EL (cell line): ENCODE results near the gene AFP.
"Not testable (repeated sequence)": the region's sequence is repeated elsewhere in the genome, so short reads cannot be mapped to it uniquely, and the experiment has no call there.

Source experiments
- DNase-seq: peaks from one replicate; pipeline ENCODE4 v3.0.0-alpha.2; 2016

The AFP gene

DNA sequence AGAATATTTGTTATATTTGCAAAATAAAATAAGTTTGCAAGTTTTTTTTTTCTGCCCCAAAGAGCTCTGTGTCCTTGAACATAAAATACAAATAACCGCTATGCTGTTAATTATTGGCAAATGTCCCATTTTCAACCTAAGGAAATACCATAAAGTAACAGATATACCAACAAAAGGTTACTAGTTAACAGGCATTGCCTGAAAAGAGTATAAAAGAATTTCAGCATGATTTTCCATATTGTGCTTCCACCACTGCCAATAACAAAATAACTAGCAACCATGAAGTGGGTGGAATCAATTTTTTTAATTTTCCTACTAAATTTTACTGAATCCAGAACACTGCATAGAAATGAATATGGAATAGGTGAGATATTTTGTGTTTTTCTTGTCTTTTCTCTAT is at the start of gene AFP:
AFP (plus strand) TSS at position 238 of the 400 bp plus-strand sequence; CDS start at position 280, 42 bp downstream.
- DNase-seq: no peak

DNA sequence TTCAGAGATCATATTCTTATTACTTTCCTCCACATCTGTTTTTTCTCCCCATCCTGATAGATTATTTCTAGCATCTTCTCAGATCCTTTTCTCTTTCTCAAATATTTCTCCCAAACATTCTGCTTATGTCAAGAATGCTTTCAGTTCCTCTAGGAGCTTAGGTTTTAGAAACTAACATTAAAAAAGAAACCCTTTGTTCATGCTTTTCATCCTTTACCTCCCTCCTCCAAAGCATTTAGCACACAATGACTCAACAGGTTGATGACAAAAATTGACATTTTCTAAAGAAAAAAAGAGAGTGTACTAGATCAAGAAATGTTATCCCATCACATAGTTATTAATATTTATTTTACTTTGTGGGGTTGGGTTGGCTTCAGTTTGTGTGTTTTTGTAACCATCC is 48.5 kb upstream of the AFP start:
- DNase-seq: no peak

DNA sequence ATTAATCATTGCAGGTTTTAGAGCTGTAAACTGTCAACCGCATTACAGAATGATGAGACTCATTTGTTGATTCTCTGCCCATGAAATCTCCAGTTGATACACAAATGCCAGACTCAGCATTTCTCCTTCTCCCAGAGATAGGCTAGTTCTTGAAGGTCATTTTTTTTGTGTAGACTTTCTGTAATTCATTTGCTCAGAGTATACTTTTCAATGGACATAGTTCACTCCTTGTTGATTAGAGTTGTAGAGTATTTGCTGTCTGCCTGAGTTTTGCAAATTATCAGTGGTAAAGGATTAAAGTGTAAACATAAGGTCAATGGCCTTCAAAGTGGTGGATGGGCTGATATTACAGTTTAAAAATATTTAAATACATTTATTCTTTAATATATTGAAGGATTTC is 47.1 kb upstream of the AFP start:
- no peak for DNase-seq

DNA sequence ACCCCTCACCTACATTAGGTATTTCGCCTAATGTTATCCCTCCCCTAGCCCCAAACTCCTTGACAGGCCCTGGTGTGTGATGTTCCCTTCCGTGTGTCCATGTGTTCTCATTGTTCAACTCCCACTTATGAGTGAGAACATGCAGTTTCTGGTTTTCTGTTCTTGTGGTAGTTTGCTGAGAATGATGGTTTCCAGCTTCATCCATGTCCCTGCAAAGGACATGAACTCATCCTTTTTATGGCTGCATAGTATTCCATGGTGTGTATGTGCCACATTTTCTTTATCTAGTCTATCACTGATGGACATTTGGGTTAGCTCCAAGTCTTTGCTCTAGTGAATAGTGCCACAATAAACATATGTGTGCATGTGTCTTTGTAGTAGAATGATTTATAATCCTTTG is 46.4 kb upstream of the AFP start:
- not testable (repeated sequence) for DNase-seq

DNA sequence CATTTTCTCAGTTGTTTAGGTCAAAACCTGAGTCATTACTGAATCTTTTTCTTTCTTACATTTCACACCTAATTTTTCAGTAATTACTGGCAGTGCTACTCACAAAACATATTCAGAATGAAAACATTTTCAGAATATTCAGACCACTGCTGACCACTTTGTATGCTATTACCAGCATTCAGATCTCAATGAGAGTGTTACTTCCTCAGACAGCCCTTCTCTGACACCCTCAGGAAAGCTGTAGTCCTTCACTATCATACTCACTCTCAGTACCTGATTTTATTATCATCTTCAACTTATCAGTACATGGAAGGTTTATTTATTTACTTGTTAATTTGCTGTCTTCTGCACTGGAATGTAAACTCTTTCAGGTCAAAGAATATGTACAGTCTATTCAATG is 44.2 kb upstream of the AFP start:
- no peak for DNase-seq

DNA sequence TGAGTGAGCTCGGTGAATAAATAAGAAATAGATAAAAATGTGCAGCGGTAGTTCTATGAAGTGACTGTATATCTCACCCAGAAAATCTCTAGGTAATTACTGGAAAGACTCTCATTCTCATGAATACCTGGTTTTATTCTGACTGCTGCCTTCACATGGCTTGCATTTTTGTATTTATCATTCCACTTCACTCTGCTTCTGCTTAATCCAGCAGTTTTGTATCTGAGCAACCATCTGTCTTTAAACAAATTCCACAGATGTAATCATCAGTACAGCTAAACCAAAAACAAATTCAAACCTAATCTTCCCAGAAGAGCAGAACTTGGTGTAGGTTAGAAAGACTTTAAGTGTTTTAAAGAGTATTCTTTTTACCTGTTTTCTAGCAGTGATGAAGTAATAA is 43.1 kb upstream of the AFP start:
- no peak for DNase-seq

DNA sequence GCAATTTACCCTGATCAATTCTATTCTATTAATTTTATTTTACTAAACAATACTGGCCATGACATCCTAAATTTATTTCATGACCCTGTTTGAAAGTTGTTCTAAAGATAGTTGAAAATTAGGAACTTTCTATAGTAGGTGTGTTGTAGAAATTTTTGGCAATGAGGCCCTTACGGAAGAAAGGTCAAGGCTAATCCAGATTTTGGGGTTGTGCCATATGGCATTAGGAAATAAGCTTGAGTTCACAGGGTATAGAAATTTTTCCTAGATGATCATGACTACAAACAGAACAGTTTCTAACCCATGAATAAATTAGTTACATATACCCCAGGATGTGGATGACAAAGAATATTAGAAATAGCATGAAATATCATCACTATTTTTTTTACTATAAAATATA is 39.7 kb upstream of the AFP start:
- DNase-seq: no peak

DNA sequence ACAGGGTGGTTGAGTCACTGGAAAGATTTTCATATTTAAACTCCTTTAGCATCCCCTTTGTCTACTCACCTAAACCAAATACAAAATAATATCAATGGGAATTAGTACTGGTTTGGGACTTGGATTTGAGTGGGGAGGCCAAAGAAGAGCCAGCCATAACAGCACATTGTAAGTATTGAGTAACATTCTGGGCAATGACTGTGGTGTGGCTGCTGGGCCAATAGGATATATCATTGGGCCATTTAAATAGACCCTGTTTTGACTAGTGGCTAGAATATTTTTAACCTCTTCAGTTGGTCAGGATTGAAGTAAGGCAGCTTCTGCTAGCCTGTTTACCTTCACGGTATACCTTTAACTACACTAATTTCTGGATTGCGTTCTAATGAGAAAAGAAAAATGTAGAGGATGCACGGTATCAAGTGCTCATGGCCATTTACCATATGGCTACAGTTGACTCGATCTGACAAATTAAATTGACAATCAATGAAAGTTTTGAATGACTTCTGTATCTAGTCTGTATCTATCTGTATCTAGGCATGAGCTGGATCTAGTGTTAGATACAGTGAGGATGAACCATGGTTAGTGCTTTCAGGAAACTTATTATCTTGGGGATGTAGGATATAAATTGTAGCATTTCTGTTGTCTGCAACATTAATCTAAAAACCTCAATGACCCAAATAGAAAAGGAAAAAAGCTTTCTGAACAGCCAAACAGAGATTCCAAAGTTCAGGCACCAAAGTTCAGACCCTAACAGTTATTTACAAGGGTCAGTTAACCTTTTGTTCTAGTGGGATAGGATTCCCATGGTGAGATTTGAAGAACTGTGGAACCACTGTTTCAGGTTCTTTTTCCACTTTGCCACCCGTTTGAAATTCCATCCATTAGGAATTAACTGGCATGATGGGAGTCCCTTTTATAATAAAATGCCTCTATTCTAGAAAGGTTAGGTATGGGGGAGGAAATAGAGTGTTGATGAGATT is 38.7 kb upstream of the AFP start:
- no peak for DNase-seq

DNA sequence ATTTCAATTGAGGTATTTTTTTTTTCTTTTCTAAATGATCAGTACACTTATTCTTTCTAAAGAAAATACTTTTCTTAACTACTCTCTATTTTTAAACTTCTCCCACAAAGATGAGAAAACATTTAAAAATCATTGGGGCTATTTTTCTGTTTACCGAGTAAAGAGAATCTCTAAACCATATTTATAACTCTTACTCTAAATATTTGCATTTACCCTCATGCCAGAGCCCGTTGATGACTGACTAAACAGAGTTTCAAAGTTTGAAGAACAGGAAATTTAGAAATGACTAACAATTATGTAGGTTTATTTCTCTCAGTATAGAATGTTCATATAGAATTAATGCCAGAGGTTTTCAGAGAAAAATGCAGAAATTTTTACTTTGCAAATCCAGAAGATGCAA is 34.6 kb upstream of the AFP start:
- DNase-seq: no peak

DNA sequence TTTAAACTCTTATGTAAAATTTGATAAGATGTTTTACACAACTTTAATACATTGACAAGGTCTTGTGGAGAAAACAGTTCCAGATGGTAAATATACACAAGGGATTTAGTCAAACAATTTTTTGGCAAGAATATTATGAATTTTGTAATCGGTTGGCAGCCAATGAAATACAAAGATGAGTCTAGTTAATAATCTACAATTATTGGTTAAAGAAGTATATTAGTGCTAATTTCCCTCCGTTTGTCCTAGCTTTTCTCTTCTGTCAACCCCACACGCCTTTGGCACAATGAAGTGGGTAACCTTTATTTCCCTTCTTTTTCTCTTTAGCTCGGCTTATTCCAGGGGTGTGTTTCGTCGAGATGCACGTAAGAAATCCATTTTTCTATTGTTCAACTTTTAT is 32.0 kb upstream of the AFP start, which contains the start of gene ALB:
ALB (plus strand) TSS at position 246 of the 400 bp plus-strand sequence; CDS start at position 287, 41 bp downstream.
- no peak for DNase-seq

DNA sequence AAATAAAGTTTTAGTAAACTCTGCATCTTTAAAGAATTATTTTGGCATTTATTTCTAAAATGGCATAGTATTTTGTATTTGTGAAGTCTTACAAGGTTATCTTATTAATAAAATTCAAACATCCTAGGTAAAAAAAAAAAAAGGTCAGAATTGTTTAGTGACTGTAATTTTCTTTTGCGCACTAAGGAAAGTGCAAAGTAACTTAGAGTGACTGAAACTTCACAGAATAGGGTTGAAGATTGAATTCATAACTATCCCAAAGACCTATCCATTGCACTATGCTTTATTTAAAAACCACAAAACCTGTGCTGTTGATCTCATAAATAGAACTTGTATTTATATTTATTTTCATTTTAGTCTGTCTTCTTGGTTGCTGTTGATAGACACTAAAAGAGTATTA is 31.6 kb upstream of the AFP start:
- DNase-seq: no peak

DNA sequence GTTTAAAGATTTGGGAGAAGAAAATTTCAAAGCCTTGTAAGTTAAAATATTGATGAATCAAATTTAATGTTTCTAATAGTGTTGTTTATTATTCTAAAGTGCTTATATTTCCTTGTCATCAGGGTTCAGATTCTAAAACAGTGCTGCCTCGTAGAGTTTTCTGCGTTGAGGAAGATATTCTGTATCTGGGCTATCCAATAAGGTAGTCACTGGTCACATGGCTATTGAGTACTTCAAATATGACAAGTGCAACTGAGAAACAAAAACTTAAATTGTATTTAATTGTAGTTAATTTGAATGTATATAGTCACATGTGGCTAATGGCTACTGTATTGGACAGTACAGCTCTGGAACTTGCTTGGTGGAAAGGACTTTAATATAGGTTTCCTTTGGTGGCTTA is 30.9 kb upstream of the AFP start:
- DNase-seq: no peak

DNA sequence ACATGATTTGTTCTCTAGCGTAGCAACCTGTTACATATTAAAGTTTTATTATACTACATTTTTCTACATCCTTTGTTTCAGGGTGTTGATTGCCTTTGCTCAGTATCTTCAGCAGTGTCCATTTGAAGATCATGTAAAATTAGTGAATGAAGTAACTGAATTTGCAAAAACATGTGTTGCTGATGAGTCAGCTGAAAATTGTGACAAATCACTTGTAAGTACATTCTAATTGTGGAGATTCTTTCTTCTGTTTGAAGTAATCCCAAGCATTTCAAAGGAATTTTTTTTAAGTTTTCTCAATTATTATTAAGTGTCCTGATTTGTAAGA is 29.5 kb upstream of the AFP start:
- DNase-seq: no peak

DNA sequence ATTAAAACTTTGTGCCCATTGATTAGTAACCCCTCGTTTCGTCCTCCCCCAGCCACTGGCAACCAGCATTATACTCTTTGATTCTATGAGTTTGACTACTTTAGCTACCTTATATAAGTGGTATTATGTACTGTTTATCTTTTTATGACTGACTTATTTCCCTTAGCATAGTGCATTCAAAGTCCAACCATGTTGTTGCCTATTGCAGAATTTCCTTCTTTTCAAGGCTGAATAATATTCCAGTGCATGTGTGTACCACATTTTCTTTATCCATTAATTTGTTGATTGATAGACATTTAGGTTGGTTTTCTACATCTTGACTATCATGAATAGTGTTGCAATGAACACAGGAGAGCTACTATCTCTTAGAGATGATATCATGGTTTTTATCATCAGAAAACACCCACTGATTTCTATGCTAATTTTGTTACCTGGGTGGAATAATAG is 28.8 kb upstream of the AFP start:
- no peak for DNase-seq

DNA sequence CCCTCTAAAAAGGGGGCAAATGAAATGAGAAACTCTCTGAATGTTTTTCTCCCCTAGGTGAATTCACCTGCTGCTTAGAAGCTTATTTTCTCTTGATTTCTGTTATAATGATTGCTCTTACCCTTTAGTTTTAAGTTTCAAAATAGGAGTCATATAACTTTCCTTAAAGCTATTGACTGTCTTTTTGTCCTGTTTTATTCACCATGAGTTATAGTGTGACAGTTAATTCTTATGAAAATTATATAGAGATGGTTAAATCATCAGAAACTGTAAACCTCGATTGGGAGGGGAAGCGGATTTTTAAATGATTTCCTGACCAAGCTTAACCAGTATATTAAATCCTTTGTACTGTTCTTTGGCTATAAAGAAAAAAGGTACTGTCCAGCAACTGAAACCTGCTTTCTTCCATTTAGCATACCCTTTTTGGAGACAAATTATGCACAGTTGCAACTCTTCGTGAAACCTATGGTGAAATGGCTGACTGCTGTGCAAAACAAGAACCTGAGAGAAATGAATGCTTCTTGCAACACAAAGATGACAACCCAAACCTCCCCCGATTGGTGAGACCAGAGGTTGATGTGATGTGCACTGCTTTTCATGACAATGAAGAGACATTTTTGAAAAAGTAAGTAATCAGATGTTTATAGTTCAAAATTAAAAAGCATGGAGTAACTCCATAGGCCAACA is 27.7 kb upstream of the AFP start:
- no peak for DNase-seq

DNA sequence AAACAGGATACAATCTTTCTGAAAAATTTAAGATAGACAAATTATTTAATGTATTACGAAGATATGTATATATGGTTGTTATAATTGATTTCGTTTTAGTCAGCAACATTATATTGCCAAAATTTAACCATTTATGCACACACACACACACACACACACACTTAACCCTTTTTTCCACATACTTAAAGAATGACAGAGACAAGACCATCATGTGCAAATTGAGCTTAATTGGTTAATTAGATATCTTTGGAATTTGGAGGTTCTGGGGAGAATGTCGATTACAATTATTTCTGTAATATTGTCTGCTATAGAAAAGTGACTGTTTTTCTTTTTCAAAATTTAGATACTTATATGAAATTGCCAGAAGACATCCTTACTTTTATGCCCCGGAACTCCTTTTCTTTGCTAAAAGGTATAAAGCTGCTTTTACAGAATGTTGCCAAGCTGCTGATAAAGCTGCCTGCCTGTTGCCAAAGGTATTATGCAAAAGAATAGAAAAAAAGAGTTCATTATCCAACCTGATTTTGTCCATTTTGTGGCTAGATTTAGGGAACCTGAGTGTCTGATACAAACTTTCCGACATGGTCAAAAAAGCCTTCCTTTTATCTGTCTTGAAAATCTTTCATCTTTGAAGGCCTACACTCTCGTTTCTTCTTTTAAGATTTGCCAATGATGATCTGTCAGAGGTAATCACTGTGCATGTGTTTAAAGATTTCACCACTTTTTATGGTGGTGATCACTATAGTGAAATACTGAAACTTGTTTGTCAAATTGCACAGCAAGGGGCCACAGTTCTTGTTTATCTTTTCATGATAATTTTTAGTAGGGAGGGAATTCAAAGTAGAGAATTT is 26.8 kb upstream of the AFP start:
- DNase-seq: no peak

DNA sequence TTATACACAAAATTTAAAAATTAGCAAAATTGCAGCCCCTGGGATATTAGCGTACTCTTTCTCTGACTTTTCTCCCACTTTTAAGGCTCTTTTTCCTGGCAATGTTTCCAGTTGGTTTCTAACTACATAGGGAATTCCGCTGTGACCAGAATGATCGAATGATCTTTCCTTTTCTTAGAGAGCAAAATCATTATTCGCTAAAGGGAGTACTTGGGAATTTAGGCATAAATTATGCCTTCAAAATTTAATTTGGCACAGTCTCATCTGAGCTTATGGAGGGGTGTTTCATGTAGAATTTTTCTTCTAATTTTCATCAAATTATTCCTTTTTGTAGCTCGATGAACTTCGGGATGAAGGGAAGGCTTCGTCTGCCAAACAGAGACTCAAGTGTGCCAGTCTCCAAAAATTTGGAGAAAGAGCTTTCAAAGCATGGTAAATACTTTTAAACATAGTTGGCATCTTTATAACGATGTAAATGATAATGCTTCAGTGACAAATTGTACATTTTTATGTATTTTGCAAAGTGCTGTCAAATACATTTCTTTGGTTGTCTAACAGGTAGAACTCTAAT is 26.0 kb upstream of the AFP start:
- DNase-seq: no peak

DNA sequence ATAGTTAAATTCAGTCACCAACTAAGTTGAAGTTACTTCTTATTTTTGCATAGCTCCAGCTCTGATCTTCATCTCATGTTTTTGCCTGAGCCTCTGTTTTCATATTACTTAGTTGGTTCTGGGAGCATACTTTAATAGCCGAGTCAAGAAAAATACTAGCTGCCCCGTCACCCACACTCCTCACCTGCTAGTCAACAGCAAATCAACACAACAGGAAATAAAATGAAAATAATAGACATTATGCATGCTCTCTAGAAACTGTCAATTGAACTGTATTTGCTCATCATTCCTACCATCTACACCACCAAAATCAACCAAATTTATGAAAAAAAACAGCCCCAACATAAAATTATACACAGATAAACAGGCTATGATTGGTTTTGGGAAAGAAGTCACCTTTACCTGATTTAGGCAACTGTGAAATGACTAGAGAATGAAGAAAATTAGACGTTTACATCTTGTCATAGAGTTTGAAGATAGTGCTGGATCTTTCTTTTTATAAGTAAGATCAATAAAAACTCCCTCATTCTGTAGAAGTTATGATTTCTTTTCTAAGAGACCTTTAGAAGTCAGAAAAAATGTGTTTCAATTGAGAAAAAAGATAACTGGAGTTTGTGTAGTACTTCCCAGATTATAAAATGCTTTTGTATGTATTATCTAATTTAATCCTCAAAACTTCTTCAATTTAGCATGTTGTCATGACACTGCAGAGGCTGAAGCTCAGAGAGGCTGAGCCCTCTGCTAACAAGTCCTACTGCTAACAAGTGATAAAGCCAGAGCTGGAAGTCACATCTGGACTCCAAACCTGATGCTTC is 24.9 kb upstream of the AFP start:
- DNase-seq: no peak

DNA sequence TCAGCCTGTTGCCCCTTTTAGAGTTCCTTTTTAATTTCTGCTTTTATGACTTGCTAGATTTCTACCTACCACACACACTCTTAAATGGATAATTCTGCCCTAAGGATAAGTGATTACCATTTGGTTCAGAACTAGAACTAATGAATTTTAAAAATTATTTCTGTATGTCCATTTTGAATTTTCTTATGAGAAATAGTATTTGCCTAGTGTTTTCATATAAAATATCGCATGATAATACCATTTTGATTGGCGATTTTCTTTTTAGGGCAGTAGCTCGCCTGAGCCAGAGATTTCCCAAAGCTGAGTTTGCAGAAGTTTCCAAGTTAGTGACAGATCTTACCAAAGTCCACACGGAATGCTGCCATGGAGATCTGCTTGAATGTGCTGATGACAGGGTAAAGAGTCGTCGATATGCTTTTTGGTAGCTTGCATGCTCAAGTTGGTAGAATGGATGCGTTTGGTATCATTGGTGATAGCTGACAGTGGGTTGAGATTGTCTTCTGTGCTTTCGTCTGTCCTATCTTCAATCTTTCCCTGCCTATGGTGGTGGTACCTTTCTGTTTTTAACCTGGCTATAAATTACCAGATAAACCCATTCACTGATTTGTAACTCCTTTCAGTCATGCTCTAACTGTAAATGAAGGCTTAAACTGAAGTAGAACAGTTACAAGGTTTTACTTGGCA is 24.1 kb upstream of the AFP start:
- DNase-seq: no peak

DNA sequence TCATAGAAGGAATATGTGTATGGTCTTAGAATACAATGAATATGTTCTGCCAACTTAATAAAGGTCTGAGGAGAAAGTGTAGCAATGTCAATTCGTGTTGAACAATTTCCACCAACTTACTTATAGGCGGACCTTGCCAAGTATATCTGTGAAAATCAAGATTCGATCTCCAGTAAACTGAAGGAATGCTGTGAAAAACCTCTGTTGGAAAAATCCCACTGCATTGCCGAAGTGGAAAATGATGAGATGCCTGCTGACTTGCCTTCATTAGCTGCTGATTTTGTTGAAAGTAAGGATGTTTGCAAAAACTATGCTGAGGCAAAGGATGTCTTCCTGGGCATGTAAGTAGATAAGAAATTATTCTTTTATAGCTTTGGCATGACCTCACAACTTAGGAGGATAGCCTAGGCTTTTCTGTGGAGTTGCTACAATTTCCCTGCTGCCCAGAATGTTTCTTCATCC is 22.7 kb upstream of the AFP start:
- no peak for DNase-seq

DNA sequence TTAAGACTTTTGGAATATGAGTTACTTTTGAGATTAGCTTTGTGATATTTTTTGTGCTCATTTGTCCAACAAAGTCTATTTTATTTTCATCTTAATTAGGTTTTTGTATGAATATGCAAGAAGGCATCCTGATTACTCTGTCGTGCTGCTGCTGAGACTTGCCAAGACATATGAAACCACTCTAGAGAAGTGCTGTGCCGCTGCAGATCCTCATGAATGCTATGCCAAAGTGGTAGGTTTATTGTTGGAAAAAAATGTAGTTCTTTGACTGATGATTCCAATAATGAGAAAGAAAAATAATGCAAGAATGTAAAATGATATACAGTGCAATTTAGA is 21.1 kb upstream of the AFP start:
- DNase-seq: no peak
